ENCODE data around the gene MAPK10. TPM values are rescaled to one million over a fixed set of nuclear protein-coding genes. Genes with fewer than 3 reads are reported as not detected.
"Not testable (repeated sequence)": the region's sequence is repeated elsewhere in the genome, so short reads cannot be mapped to it uniquely, and the experiment has no call there.

Gene MAPK10
- total and polyA plus RNA-seq, 5 donors from 2014 or later, result 0.72 TPM; not detected in 4

- H3K36me3 Mint-ChIP-seq, result no peaks in the 10 kb centered on the region
- H3K4me3 Mint-ChIP-seq, result no peak overlapping the region
- no peaks in the 10 kb centered on the region for H3K9me3 ChIP-seq (ENCODE audit: control insufficient read depth in 2 of 2, low read length in 2 of 2)
- no peak overlapping the region for H3K4me3 ChIP-seq (ENCODE audit: low read depth, low read length)
- H3K27ac ChIP-seq (ENCODE audit: insufficient read depth, low read length, poor library complexity, severe bottlenecking), result no peak overlapping the region
- H3K27me3 Mint-ChIP-seq, result no peaks in the 10 kb centered on the region
- no peak for DNase-seq
- no peaks in the 10 kb centered on the region for H3K4me1 Mint-ChIP-seq
- peaks cover 5 to 24% (median 11%) of the 10 kb centered on the region in 7 donors for H3K9me3 Mint-ChIP-seq
- no peaks in the 10 kb centered on the region for H3K36me3 ChIP-seq (ENCODE audit: control insufficient read depth, insufficient read depth, low read length)
- H3K27ac Mint-ChIP-seq, result no peak overlapping the region
- H3K27me3 ChIP-seq (ENCODE audit: control insufficient read depth, insufficient read depth, low read length), result no peaks in the 10 kb centered on the region
- H3K4me1 ChIP-seq (ENCODE audit: control insufficient read depth, insufficient read depth, low read length, poor library complexity, severe bottlenecking), result no peaks in the 10 kb centered on the region
- ATAC-seq (ENCODE audit: low read depth in 2 of 2), result no peak
Measured at GRCh38 chr4:86184216-86184900, 175.5 kb downstream of the MAPK10 start.

GRCh38 chr4:86181585-86181984 is 178.3 kb downstream of the MAPK10 start:
- Histone ChIP-seq H3K4me1 (ENCODE audit: control insufficient read depth, insufficient read depth, low read length, poor library complexity, severe bottlenecking) (no peaks in the 10 kb centered on the region), H3K36me3 (ENCODE audit: control insufficient read depth, insufficient read depth, low read length) (no peaks in the 10 kb centered on the region), H3K27ac (ENCODE audit: insufficient read depth, low read length, poor library complexity, severe bottlenecking) (no peak overlapping the region), H3K4me3 (ENCODE audit: low read depth, low read length) (no peak overlapping the region), H3K9me3 (ENCODE audit: control insufficient read depth in 2 of 2, low read length in 2 of 2) (no peaks in the 10 kb centered on the region), H3K27me3 (ENCODE audit: control insufficient read depth, insufficient read depth, low read length) (no peaks in the 10 kb centered on the region)
- Mint-ChIP-seq H3K4me3 (no peak overlapping the region), H3K4me1 (no peaks in the 10 kb centered on the region), H3K27ac (no peak overlapping the region), H3K9me3 (peaks cover 4 to 23% (median 6%) of the 10 kb centered on the region in 7 donors), H3K36me3 (no peaks in the 10 kb centered on the region), H3K27me3 (no peaks in the 10 kb centered on the region)
- no peak for DNase-seq
- no peak for ATAC-seq (ENCODE audit: low read depth in 2 of 2)

DNA sequence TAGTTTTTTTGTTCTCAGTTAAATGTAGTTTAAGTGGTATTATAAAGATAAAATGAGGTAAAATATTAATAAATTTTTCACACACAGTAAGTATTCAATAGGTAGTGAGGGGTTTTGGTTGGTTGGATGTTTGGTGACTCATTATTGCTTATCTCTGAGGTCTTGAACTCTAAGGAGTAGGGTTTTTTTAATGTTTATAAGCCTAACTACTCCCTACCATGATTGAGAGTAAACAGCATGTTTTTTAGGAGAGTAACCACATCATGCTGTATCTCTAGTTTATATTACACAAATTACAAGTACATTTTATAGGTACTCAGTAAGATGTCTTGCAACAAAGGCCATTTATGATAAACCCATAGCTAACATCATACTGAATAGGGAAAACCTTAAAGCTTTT is 181.6 kb downstream of the MAPK10 start:
- no peaks in the 10 kb centered on the region for H3K9me3 ChIP-seq (ENCODE audit: control insufficient read depth in 2 of 2, low read length in 2 of 2)
- H3K4me1 Mint-ChIP-seq, result no peaks in the 10 kb centered on the region
- no peak overlapping the region for H3K4me3 Mint-ChIP-seq

GRCh38 chr4:86174506-86174905 is 185.3 kb downstream of the MAPK10 start:
- no peak overlapping the region for H3K27ac Mint-ChIP-seq
- H3K36me3 Mint-ChIP-seq, result no peaks in the 10 kb centered on the region
- H3K4me1 Mint-ChIP-seq, result no peaks in the 10 kb centered on the region
- H3K27ac ChIP-seq (ENCODE audit: insufficient read depth, low read length, poor library complexity, severe bottlenecking), result no peak overlapping the region
- H3K4me3 Mint-ChIP-seq, result no peak overlapping the region
- H3K27me3 Mint-ChIP-seq, result no peaks in the 10 kb centered on the region
- H3K36me3 ChIP-seq (ENCODE audit: control insufficient read depth, insufficient read depth, low read length), result no peaks in the 10 kb centered on the region
- ATAC-seq (ENCODE audit: low read depth in 2 of 2) (no peak), DNase-seq (no peak)
- no peaks in the 10 kb centered on the region for H3K27me3 ChIP-seq (ENCODE audit: control insufficient read depth, insufficient read depth, low read length)
- H3K4me1 ChIP-seq (ENCODE audit: control insufficient read depth, insufficient read depth, low read length, poor library complexity, severe bottlenecking), result no peaks in the 10 kb centered on the region
- peaks cover 0 to 11% (median 6%) of the 10 kb centered on the region in 7 donors for H3K9me3 Mint-ChIP-seq
- no peaks in the 10 kb centered on the region for H3K9me3 ChIP-seq (ENCODE audit: control insufficient read depth in 2 of 2, low read length in 2 of 2)
- H3K4me3 ChIP-seq (ENCODE audit: low read depth, low read length), result no peak overlapping the region

More for the DNA sequence above, 181.6 kb downstream of the MAPK10 start:
- H3K9me3 Mint-ChIP-seq, result peaks cover 3 to 15% (median 7%) of the 10 kb centered on the region in 7 donors
- DNase-seq (no peak), ATAC-seq (ENCODE audit: low read depth in 2 of 2) (no peak)
- no peaks in the 10 kb centered on the region for H3K36me3 ChIP-seq (ENCODE audit: control insufficient read depth, insufficient read depth, low read length)
- no peak overlapping the region for H3K27ac Mint-ChIP-seq
- no peak overlapping the region for H3K4me3 ChIP-seq (ENCODE audit: low read depth, low read length)
- no peaks in the 10 kb centered on the region for H3K27me3 ChIP-seq (ENCODE audit: control insufficient read depth, insufficient read depth, low read length)
- no peaks in the 10 kb centered on the region for H3K36me3 Mint-ChIP-seq
- no peaks in the 10 kb centered on the region for H3K4me1 ChIP-seq (ENCODE audit: control insufficient read depth, insufficient read depth, low read length, poor library complexity, severe bottlenecking)
- H3K27ac ChIP-seq (ENCODE audit: insufficient read depth, low read length, poor library complexity, severe bottlenecking), result no peak overlapping the region
- no peaks in the 10 kb centered on the region for H3K27me3 Mint-ChIP-seq

DNA sequence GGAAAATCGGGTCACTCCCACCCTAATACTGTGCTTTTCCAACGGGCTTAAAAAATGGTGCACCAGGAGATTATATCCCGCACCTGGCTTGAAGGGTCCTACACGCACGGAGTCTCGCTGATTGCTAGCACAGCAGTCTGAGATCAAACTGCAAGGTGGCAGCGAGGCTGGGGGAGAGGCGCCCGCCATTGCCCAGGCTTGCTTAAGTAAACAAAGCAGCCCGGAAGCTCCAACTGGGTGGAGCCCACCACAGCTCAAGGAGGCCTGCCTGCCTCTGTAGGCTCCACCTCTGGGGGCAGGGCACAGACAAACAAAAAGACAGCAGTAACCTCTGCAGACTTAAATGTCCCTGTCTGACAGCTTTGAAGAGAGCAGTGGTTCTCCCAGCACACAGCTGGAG is 191.5 kb downstream of the MAPK10 start:
- not testable (repeated sequence) for H3K9me3 ChIP-seq (ENCODE audit: control insufficient read depth in 2 of 2, low read length in 2 of 2); H3K27ac Mint-ChIP-seq; H3K27me3 ChIP-seq (ENCODE audit: control insufficient read depth, insufficient read depth, low read length); H3K36me3 ChIP-seq (ENCODE audit: control insufficient read depth, insufficient read depth, low read length); H3K27ac ChIP-seq (ENCODE audit: insufficient read depth, low read length, poor library complexity, severe bottlenecking); H3K4me3 Mint-ChIP-seq; DNase-seq; H3K4me1 Mint-ChIP-seq; H3K4me3 ChIP-seq (ENCODE audit: low read depth, low read length); H3K4me1 ChIP-seq (ENCODE audit: control insufficient read depth, insufficient read depth, low read length, poor library complexity, severe bottlenecking); H3K36me3 Mint-ChIP-seq; ATAC-seq (ENCODE audit: low read depth in 2 of 2); H3K27me3 Mint-ChIP-seq
- peaks cover 0 to 18% (median 3%) of the 10 kb centered on the region in 7 donors for H3K9me3 Mint-ChIP-seq

DNA sequence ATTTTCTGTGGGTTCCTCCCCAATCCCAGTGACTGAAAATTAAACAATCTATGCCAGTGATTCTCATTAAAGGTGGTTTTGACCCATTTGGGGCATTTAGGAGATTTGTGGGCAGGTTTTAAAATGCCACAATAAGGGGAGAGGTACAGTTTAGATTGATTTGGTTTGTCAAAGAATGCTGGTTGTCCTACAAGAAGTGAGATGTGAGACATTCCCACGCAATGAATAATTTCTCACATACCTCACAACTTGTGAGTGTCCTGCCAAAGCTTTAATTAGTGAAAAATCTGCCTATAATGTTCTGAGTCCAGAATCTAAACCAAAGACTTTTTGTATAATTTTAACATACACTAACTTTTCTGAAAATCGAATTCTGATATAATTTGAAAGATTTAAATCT is 199.4 kb downstream of the MAPK10 start:
- H3K4me1 Mint-ChIP-seq, result no peaks in the 10 kb centered on the region
- ATAC-seq (ENCODE audit: low read depth in 2 of 2) (no peak), DNase-seq (no peak)
- no peaks in the 10 kb centered on the region for H3K36me3 ChIP-seq (ENCODE audit: control insufficient read depth, insufficient read depth, low read length)
- no peak overlapping the region for H3K27ac Mint-ChIP-seq
- no peaks in the 10 kb centered on the region for H3K9me3 ChIP-seq (ENCODE audit: control insufficient read depth in 2 of 2, low read length in 2 of 2)
- H3K27me3 Mint-ChIP-seq, result no peaks in the 10 kb centered on the region
- no peak overlapping the region for H3K27ac ChIP-seq (ENCODE audit: insufficient read depth, low read length, poor library complexity, severe bottlenecking)
- peaks cover 0 to 5% (median 2%) of the 10 kb centered on the region in 7 donors for H3K9me3 Mint-ChIP-seq
- H3K4me1 ChIP-seq (ENCODE audit: control insufficient read depth, insufficient read depth, low read length, poor library complexity, severe bottlenecking), result no peaks in the 10 kb centered on the region
- no peak overlapping the region for H3K4me3 Mint-ChIP-seq
- H3K36me3 Mint-ChIP-seq, result no peaks in the 10 kb centered on the region
- H3K27me3 ChIP-seq (ENCODE audit: control insufficient read depth, insufficient read depth, low read length), result no peaks in the 10 kb centered on the region
- H3K4me3 ChIP-seq (ENCODE audit: low read depth, low read length), result no peak overlapping the region

DNA sequence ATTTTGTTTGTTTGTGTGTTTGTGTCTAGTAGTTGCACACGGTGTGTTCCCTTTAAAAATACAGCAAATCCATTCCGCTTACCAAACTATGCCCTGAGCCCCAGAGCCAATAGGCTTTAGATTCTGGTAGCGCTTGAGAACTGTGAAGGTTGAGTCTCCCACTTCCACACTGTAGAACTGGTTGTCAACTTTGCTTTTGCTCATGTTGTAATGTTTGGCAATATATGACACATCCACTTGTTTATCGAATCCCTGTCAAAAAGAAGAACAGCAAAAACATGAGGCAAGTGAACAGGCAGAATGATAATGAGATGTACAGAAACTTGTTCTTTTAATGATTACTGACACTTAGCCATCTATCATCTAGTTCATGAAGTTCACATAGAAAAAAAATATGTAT is 200.6 kb downstream of the MAPK10 start:
- no peaks in the 10 kb centered on the region for H3K36me3 ChIP-seq (ENCODE audit: control insufficient read depth, insufficient read depth, low read length)
- Mint-ChIP-seq H3K4me1 (no peaks in the 10 kb centered on the region), H3K27me3 (no peaks in the 10 kb centered on the region), H3K4me3 (no peak overlapping the region), H3K36me3 (no peaks in the 10 kb centered on the region), H3K27ac (no peak overlapping the region), H3K9me3 (peaks cover 0 to 5% (median 0%) of the 10 kb centered on the region in 7 donors)
- H3K4me1 ChIP-seq (ENCODE audit: control insufficient read depth, insufficient read depth, low read length, poor library complexity, severe bottlenecking), result no peaks in the 10 kb centered on the region
- no peak overlapping the region for H3K27ac ChIP-seq (ENCODE audit: insufficient read depth, low read length, poor library complexity, severe bottlenecking)
- no peak for DNase-seq
- ATAC-seq (ENCODE audit: low read depth in 2 of 2), result no peak
- H3K9me3 ChIP-seq (ENCODE audit: control insufficient read depth in 2 of 2, low read length in 2 of 2), result no peaks in the 10 kb centered on the region
- no peak overlapping the region for H3K4me3 ChIP-seq (ENCODE audit: low read depth, low read length)
- H3K27me3 ChIP-seq (ENCODE audit: control insufficient read depth, insufficient read depth, low read length), result no peaks in the 10 kb centered on the region

DNA sequence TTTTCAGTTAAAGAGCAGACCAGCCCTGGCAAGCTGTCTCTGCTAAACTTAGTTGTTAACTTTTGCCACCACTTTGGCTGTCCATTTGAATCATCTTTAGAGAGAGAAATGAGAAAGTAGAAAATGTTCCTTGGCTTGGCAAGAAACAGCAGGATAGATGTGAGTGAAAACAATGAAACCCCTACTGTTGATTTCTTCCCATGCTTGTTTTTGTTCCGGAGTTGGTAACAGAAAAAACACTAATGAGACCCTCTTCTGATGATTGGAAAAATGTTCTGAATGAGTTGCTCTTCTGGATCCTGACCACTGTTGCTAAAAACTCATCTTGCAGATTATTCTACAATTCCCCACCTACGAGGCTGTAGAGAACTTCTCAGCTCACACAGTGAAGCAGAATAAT is 203.3 kb downstream of the MAPK10 start:
- ATAC-seq (ENCODE audit: low read depth in 2 of 2) (no peak), DNase-seq (no peak)
- no peaks in the 10 kb centered on the region for H3K9me3 ChIP-seq (ENCODE audit: control insufficient read depth in 2 of 2, low read length in 2 of 2)
- no peak overlapping the region for H3K4me3 ChIP-seq (ENCODE audit: low read depth, low read length)
- peaks cover 0 to 2% (median 0%) of the 10 kb centered on the region in 7 donors for H3K9me3 Mint-ChIP-seq
- H3K4me1 Mint-ChIP-seq, result no peaks in the 10 kb centered on the region
- no peak overlapping the region for H3K4me3 Mint-ChIP-seq
- no peaks in the 10 kb centered on the region for H3K27me3 ChIP-seq (ENCODE audit: control insufficient read depth, insufficient read depth, low read length)
- no peak overlapping the region for H3K27ac ChIP-seq (ENCODE audit: insufficient read depth, low read length, poor library complexity, severe bottlenecking)
- H3K27me3 Mint-ChIP-seq, result no peaks in the 10 kb centered on the region
- no peaks in the 10 kb centered on the region for H3K4me1 ChIP-seq (ENCODE audit: control insufficient read depth, insufficient read depth, low read length, poor library complexity, severe bottlenecking)
- H3K27ac Mint-ChIP-seq, result no peak overlapping the region
- no peaks in the 10 kb centered on the region for H3K36me3 Mint-ChIP-seq
- no peaks in the 10 kb centered on the region for H3K36me3 ChIP-seq (ENCODE audit: control insufficient read depth, insufficient read depth, low read length)
